Nephron (organoid): ENCODE measurements around the gene CACNA2D2.

Experiments
- H3K27ac Mint-ChIP-seq, 3 experiments: 2 replicates each; pipeline ENCODE4 v1.8.0; 2020; ENCODE audit warnings: mixed read lengths in 3 of 3, mild to moderate bottlenecking in 2 of 3, moderate library complexity in 1 of 3
- H3K27me3 Mint-ChIP-seq: 2 replicates; pipeline ENCODE4 v1.8.0; 2021; ENCODE audit warnings: low read depth, mild to moderate bottlenecking, moderate library complexity, mixed read lengths
- H3K36me3 Mint-ChIP-seq: 2 replicates; pipeline ENCODE4 v1.8.0; 2020; ENCODE audit warnings: low read depth, mixed read lengths
- H3K4me1 Mint-ChIP-seq: 2 replicates; pipeline ENCODE4 v1.8.0; 2020; ENCODE audit warnings: mixed read lengths
- H3K4me3 Mint-ChIP-seq, 3 experiments: 2 replicates each; pipeline ENCODE4 v1.8.0; 2020; ENCODE audit warnings: mild to moderate bottlenecking in 3 of 3, mixed read lengths in 3 of 3, moderate library complexity in 2 of 3
- H3K9me3 Mint-ChIP-seq: 2 replicates; pipeline ENCODE4 v1.8.0; 2020; ENCODE audit warnings: mixed read lengths
- TF ChIP-seq, protein P1 (sequence below), 3 experiments: fragments of 200-600 bp; sonication (generic); IDR thresholded peaks; one replicate each; pipeline ENCODE4 v1.5.0; 2021; ENCODE audit warnings: antibody characterized with exemption in 3 of 3; ENCODE audit not compliant: unreplicated experiment in 3 of 3

Gene CACNA2D2

DNA sequence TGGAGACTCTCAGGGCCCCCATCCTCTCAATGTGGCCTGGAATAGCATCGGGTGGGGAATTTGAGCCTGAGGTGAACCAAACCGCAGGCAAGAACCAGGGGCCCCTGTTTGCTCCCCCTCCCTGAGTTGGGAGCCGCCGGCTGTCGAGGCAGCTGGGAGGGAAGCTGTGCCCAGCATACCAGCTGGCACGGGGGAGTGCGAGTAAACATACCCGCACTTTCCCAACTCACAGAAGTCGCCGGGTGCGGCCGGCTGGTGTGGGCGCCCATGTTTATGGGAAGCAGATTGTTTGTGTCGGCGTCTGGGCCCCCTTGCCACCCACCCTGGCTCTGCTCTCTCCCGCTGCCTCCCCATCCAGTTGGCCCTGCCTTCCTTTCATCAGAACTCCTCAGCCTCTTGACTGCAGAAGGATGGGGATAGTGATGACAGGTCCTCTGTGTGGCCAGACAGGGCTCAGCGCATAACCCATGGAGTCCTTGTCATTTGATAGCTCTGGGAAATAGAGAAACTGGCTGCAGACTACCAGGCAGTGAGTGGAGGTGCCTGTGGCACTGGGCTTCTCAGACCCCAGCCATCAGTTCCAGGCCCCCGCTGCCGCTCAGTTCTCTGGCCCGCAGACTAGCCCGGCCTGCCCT, 60.4 kb downstream of the CACNA2D2 start:
- Mint-ChIP-seq H3K9me3 (no peaks in the 10 kb centered on the region), H3K27me3 (peaks cover 9% of the 10 kb centered on the region), H3K4me1 (peaks cover 21% of the 10 kb centered on the region), H3K36me3 (no peaks in the 10 kb centered on the region), H3K4me3 (no peak overlapping the region), H3K27ac (peak overlapping the region in 1 of 3 experiments; percentile 27)
- TF ChIP-seq, protein P1, sequence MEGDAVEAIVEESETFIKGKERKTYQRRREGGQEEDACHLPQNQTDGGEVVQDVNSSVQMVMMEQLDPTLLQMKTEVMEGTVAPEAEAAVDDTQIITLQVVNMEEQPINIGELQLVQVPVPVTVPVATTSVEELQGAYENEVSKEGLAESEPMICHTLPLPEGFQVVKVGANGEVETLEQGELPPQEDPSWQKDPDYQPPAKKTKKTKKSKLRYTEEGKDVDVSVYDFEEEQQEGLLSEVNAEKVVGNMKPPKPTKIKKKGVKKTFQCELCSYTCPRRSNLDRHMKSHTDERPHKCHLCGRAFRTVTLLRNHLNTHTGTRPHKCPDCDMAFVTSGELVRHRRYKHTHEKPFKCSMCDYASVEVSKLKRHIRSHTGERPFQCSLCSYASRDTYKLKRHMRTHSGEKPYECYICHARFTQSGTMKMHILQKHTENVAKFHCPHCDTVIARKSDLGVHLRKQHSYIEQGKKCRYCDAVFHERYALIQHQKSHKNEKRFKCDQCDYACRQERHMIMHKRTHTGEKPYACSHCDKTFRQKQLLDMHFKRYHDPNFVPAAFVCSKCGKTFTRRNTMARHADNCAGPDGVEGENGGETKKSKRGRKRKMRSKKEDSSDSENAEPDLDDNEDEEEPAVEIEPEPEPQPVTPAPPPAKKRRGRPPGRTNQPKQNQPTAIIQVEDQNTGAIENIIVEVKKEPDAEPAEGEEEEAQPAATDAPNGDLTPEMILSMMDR (IDR thresholded peaks at IDR 0.05; ENCODE audit: unreplicated experiment in 3 of 3): no peak

DNA sequence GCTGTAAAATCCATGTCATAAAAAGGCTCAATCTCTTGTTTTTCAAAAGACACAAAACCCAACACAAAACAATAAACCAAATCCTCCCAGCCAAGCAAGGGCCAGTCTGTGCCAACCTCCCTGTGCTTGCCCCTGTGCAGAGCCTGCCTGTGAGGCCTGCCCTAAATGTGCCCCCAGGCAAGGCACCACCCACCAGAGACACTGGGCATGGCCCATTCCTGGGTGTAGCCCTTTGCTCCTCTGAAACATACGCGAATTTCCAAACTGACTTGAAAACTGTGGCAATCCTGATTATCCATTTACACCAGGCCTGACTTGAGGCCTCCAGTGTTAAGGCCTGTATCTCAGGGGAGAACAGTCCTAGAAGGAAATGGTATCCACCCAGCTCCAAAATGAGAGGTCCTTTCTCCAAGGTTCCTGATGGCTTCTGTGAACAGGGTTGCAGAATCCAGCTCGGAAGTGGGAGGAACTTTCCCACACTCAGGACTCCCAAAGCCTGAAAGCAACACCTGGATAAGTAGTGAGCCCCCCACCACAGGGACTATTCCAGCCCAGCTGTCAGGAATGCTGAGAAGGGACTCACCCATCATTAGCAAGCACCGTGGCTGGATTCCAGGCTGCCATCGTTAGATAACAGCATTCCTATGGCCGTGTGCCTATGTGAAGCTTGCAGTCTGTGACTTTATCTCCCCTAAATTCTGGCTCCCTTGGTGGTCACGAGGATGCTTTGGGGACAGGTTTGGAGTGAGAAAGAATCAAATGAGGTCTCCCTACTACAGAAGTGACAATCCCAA, 61.8 kb downstream of the CACNA2D2 start:
- Mint-ChIP-seq H3K4me1 (peaks cover 26% of the 10 kb centered on the region), H3K27ac (peak overlapping the region in 2 of 3 experiments; percentile 42 to 64), H3K9me3 (no peaks in the 10 kb centered on the region), H3K4me3 (no peak overlapping the region), H3K27me3 (peaks cover 9% of the 10 kb centered on the region), H3K36me3 (no peaks in the 10 kb centered on the region)
- TF ChIP-seq, protein P1 (IDR thresholded peaks at IDR 0.05; ENCODE audit: unreplicated experiment in 3 of 3): no peak

DNA sequence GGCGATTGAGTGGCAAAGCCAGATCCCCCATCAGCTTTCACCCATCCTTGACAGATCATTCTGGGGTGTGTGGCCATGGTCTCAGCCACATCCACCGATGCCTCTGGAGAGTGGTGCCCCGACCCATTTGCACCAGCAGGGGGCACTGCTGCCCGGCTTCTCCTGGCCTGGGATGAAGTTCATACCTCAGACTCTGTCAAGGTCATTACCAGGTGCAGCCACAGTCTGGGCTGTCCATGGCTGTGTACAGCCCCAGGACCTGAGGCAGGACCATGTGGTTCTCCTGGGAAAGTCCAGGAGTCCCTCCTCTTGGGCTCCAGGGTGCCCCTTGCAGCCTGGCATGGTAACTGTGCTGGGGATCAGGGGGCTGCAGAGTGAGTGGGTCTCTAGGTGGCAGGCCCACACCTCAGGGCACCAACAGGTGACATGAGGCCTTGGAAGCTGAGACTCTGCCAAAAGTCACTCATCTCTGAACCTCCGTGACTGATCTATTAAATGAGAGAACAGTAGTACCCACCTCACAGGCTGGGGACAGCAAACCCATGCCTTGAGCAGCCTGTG, 67.2 kb downstream of the CACNA2D2 start:
- peaks cover 13% of the 10 kb centered on the region for H3K4me1 Mint-ChIP-seq
- TF ChIP-seq, protein P1 (IDR thresholded peaks at IDR 0.05; ENCODE audit: unreplicated experiment in 3 of 3): peak; percentile 85 to 94 (median 88)
- H3K27me3 Mint-ChIP-seq: peaks cover 8% of the 10 kb centered on the region

DNA sequence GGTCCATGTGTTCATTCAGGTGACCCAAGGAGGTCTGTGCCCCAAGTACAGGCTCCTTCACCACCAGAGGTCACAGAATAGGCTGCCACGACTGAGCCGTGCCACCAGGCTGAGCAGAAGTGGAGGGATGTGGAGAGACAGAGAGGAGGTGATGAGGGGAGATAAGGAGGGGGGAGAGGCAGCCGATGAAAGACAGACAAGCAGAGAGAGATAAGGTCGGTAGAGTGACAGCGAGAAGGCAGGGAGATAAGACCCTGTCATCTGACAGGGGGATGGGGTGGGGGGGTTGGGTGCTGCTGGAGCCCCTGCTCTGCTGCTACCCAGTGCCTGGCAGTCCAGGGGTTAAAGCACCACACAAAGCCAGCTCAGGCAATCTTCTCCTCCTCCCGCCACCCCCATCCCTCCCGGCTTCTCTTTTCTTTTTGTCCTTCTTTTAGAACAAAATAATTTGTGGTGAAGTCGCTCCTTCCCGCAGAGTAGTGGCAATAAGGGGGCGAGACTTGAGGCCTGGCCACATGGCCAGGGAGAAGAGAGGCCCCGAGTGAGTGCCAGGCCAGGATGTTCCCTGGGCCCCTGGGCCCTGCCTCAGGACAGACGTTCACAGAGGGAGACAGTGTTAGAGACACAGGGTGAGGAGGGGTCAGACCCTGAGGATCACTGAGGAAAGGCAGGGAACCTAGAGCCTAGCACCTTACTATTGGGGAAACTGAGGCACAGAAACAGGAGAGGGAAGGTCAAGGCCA, 67.9 kb downstream of the CACNA2D2 start:
- peaks cover 13% of the 10 kb centered on the region for H3K27me3 Mint-ChIP-seq
- TF ChIP-seq, protein P1 (IDR thresholded peaks at IDR 0.05; ENCODE audit: unreplicated experiment in 3 of 3): no peak
- H3K27ac Mint-ChIP-seq: peak overlapping the region in 1 of 3 experiments; percentile 28
- peaks cover 16% of the 10 kb centered on the region for H3K4me1 Mint-ChIP-seq
- no peak overlapping the region for H3K4me3 Mint-ChIP-seq
- H3K9me3 Mint-ChIP-seq: no peaks in the 10 kb centered on the region
- no peaks in the 10 kb centered on the region for H3K36me3 Mint-ChIP-seq

More for the DNA sequence above, 67.2 kb downstream of the CACNA2D2 start:
- no peaks in the 10 kb centered on the region for H3K9me3 Mint-ChIP-seq
- H3K36me3 Mint-ChIP-seq: no peaks in the 10 kb centered on the region
- H3K27ac Mint-ChIP-seq: peak overlapping the region in 1 of 3 experiments; percentile 28
- H3K4me3 Mint-ChIP-seq: no peak overlapping the region

DNA sequence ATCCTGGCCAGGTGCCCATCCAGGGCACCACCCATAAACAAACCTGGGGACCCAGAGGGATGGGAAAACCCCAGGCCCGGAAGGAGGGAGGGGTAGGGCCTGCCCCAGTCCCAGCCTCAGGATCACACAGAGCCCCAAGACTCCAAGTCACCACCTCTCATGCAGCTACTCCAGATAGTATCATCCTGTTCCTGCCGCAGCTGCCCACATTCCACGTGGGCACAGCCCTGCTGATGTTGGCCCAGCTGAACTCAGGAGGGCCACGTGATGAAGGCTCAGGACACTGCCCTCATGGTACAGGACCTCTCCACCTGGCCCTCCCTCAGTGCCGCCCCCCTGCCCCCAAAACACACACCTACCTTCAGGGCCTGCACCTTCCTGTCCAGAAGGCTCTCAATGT, 69.5 kb downstream of the CACNA2D2 start:
- H3K36me3 Mint-ChIP-seq: no peaks in the 10 kb centered on the region
- H3K27me3 Mint-ChIP-seq: peaks cover 13% of the 10 kb centered on the region
- no peak overlapping the region for H3K4me3 Mint-ChIP-seq
- peaks cover 16% of the 10 kb centered on the region for H3K4me1 Mint-ChIP-seq
- H3K9me3 Mint-ChIP-seq: no peaks in the 10 kb centered on the region
- H3K27ac Mint-ChIP-seq: no peak overlapping the region
- TF ChIP-seq, protein P1 (IDR thresholded peaks at IDR 0.05; ENCODE audit: unreplicated experiment in 3 of 3): no peak
